SH-SY5Y (cell line): ENCODE measurements around the gene WBP1L.

Experiments
- GATA2 ChIP-seq: IDR thresholded peaks from 2 replicates; pipeline ENCODE4 v1.6.1; 2011; ENCODE audit warnings: mild to moderate bottlenecking, low read depth, low read length
- GATA3 ChIP-seq: IDR thresholded peaks from 2 replicates; pipeline ENCODE4 v1.6.1; 2011; ENCODE audit warnings: low read depth, mild to moderate bottlenecking, low read length, moderate library complexity

WBP1L gene

DNA sequence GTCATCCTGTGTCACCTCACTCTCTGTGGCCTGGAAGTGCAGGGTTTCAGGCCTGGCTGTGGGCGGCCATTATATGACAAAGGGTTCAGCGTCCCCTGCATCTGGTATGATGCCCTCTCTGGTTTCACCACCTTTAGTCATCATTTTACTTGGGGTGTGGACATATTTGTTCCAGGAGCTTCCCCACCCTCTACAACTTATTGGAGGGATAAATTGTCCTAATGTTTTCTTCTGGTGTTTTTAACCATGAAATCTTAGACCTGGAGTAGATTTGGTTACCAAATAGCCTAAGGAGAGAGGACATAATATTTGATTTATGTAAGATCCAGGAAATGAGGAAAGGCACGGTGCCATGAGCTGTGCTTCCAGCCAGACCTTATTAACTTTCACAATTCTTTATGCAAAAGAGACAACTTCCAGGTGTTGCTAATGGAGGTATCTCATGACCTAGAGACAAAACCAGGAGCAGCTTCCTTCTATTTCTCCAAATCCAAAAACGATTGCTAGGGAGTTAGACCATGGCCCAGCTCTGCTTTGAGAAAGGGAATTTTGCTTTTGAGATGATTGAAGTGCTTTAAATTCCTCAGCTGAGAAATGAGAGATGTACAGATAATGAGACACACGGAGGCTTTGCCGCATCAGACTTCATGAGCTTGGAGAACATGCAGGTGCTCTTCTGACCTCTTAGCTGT, 20.9 kb downstream of the WBP1L start:
- TF ChIP-seq GATA3: no peak
- no peak for TF ChIP-seq GATA2

DNA sequence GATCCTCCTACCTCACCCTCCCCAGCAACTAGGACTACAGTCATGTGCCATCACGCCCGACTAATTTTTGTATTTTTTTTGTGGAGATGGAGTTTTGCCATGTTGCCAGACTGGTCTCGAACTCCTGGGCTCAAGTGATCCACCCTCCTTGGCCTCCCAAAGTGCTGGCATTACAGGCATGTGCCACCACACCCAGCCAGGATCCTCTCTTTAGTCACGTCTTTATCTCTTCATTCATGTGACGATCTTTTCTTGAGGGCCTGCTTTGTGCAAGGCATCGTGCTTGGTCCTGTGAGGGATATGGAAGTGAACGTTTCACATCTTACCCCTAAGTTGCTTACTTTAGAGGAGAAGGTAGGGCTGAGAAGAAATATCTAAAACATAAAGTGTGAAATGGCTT, 21.6 kb downstream of the WBP1L start:
- TF ChIP-seq GATA2: no peak

DNA sequence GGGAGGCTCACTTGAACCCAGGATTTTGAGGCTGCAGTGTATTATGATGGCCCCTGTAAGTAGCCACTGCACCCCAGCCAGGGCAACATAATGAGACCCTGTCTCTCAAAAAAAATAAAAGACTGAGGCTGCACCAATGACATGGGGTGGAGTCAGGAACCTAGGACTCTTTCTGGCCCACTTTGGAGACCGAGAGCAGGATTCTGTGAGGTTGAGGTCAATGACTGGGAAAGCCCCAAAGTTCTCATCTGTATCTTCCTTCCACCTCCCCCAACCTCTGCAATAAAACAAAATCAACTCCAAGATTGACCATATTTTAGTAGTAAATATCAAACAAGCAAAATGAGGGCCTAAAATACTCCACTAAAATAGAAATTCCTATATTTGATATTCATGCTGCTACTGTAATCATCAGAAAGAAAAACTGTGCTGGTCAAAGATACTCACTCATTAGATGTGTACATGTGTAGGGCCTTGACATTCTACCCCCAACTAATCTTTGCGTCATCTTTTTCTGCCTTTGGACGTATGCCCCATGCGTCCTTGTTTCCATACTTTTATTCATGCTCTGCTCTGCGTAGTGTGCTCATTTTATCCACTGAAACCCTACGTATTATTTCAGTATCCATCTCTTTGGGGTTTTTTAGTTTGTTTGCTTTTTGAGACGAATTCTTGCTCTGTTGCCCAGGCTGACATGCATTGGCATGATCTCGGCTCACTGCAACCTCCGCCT, 23.8 kb downstream of the WBP1L start:
- no peak for TF ChIP-seq GATA2
- no peak for TF ChIP-seq GATA3

DNA sequence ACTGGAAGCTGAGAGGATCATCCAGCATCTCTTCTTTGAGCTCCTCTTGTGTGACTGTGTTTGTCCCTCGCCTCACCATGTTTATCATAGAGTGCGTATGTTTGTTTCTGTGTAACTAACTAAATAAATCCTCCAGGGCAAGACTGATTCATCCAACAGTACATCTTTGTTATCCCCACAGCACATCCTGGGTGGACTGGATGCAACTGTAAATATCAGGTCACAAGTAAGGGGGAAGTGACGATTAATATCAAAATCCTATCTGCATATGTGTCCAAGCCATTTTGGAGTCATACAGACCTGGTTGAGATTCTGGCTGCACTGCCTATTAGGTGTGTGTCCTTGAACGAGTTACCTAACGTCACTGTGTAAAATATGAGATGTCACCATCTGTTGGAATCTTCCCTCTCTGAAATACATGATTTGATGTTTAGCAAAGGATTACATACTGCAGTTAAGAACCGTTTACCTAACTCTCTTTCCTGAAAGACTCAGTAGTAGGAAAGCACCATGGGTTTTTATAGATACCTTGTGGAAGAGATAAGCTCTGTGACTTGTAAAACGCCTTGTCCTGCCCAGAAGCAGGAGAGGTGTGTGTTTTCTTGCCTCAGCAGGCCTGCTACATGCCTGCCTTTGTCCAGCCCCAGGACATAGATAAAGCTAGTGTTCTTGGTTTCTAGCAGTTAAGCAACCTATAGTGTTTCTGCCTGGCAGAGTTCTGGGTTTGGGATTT, 25.8 kb downstream of the WBP1L start:
- TF ChIP-seq GATA3 (no peak), GATA2 (no peak)

DNA sequence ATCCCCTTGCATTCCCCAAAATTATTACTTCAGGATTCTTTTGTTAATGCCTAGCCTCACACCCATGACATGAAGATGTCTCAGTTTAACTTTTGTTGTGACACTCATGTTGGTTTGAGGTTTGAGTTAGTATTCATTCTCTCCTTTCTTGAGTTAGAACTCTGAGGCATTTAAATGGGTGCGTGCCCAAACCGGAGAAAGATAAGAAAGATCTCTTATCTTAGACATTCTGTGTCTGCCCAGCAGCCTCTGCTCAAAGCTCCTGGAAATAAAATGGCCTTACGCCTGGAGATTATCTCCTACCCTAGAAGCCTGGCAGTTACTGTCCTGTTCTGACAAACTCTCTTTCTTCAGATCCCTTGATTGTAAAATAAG, 26.3 kb downstream of the WBP1L start:
- TF ChIP-seq GATA2 (no peak), GATA3 (no peak)

DNA sequence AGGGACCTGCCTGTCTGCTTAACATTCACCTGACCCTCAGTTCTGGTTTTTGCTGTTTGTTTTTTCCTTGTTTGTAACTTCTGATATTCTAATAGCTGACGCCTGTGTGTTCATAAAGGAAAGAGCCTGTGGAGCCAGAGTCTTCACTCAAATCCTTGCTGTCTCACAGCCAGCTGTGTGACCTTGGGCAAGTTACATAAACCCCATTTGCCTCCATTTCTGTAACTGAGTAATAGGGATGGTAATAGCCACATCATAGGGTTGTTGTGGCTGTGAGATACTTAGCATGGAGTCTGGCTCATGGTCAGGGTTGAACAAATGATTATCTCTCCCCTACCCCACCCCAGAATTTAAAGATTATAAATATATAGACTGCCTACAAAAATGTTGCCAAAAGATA, 27.0 kb downstream of the WBP1L start:
- TF ChIP-seq GATA2 (no peak), GATA3 (no peak)

DNA sequence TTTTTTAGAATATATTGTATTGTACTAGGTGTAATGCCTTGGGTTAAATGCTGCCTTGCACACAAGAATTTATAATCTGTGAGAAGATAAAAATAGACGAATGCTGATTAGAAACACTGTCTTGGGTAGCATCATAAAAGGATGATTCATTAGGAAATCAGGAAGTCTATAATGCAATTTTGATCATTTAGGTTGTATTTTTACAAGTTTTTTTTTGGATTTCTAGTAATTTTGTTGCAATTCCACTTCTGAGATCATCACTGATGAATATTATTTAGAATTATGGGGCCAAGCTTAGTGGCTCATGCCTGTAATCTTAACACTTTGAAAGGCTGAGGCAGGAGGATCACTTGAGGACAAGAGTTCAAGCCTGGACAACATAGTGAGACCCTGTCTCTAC, 29.6 kb downstream of the WBP1L start:
- TF ChIP-seq GATA2 (no peak), GATA3 (no peak)

DNA sequence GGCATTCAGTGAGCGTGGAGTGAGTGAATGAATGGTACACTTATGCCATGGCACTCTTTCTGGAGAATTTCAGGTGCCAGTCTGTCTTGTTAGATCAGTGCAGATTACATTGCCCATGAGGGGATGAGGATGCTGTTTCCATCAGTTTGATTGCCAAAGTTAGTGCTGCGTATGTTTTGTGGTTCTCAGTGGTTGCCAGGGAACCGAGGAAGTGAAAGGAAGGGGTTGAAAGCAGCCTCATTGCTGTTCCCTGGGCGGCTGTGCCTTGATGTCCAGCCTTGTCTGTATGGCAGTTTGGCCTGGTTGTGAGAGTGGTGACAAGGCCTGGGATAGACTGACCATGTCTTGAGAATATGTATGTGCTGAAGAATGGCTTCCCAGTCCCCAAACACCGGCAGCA, 30.2 kb downstream of the WBP1L start:
- TF ChIP-seq GATA3: no peak
- no peak for TF ChIP-seq GATA2

DNA sequence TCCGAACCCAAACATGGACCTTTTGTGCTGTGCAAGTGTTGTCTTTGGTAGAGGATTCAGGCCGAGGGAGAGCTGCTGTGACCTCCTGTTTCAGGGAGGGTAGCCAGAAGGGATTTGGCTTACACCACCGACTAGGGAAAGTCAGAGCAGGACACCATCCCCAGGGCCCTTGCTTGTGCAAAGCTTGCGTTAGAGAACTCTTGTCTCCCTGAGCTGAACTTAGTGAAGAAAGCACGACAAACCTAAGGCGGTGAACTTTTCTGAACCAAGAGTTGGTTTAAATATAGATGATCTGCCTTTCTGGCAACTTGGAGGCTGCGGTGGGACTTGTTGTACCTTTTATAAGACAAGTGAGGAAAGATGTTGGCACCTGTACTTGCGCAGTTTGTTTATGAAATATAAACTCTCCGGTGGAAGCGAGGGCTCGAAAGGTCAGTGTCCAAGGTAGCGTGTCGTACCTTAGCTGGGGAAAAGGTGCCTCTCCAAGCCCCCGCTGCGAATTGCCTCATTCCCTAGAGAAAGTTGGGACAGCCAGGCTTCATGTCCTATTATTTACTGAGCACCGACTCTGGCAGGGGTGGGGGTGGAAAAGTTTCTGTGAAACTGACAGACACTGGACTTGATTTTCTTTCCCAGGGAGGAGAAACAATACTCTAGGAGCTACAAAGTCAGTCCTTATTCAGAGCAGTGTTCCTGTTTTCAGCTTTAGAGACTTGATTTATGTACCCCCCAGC, 31.6 kb downstream of the WBP1L start:
- TF ChIP-seq GATA2: no peak
- no peak for TF ChIP-seq GATA3

DNA sequence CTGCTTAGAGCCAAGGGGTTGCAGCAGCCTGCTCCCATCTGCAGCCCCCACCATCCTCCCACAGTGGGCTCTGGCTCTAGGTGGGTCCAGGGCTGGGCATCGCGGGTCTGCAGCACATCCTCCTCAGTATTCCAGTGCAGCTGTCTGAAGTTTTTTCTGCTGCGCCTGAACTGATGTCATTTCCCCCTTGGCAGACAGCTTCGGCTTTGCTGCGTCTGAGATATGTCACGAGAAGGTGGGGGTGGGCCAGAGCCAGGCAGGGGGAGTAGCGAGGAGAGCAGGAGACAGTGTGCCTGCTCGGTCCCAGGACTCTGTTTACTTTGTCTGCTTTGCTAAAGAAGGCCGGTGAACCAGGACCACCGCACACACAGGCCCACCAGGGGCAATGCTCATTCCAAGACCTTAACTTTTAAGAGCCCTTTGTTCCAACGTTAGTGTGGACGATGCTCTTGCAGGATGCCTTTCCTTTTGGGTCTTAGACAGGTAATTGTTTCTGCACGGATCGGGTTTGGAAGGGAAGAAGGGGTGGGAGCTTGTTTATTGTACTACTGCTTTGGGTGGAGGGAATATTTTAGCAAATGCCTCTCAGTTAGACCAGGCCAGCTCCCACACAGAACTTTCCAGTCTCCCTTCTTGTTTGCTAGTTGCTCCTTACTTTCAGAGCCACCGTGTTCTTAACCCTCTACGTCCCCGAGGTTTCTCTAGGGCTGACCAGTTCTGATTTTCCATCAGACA, 32.4 kb downstream of the WBP1L start:
- TF ChIP-seq GATA2: no peak
- no peak for TF ChIP-seq GATA3

DNA sequence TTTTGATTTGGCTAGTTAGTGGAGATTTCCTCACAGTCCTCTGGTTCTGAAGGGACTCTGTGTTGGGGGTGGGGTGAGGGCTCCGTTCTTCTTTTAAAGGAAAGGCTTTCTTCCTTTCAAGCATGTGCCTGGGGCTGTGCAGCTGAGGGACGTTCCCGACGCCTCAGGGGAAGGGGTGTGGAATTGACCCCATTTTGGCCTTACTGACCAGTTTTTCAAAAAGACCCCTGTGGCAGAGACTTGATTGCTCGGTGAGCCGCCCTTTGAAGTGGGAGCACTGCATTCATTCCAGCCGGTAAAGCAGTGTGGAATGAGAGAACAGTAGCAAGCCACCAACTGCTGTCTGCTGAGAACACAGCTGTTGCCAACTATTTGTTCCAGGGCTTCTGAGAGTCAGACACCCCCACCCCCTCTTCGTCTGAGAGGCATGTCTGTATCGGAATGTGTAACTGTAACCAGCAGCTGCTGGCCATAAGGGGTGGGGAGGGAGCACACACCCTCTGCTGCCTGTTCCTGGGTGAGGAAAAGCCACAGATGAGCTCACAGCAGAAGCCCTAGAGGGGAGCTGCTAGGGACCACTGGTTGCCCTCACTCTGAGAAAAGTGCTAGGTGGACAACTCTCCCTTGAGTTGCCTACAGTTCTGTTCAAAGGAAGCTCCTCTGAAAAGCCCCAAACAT, 33.2 kb downstream of the WBP1L start:
- TF ChIP-seq GATA3 (no peak), GATA2 (no peak)

DNA sequence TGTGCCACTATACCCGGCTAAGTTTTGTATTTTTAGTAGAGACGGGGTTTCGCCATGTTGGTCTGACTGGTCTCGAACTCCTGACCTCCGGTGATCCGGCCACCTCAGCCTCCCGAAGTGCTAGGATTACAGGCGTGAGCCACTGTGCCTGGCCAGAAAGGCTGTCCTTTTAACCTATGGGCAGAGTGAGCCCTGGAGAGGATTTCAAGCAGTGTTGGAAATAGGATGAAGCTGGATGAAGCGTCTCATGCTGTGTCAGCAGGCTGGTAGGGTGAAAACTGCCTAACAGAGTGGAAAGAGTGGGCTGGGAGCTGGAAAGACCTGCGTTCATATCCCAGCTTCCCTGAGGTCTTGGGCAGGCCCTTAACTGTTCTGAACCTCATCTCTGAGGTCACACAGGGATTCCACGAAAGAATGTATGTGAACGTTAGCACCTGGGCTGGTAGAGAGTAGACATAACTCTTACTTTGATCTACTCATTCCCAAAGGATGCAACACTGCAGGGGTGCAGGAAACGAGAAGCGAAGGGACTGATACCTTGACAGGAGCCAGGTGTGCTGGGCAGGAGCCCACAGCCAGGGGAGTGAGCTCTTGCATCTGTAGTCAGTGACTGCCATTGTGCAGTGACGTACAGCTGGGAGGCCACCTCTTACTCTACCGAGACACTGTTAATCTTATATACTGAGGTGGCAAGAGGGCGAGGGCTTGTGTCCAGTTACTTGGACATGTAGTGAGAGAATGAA, 34.1 kb downstream of the WBP1L start:
- no peak for TF ChIP-seq GATA2
- no peak for TF ChIP-seq GATA3
